Endodermal cell (in vitro differentiated cells): ENCODE data around the gene ATF7. TPM values are rescaled to one million over a fixed set of nuclear protein-coding genes. Genes with fewer than 3 reads are reported as not detected.

Experiments
- DNase-seq: peaks from one replicate; pipeline ENCODE4 v3.0.0-alpha.2; 2017
- H3K27ac ChIP-seq: 2 replicates; pipeline ENCODE4 v1.5.1; 2013; ENCODE audit warnings: mild to moderate bottlenecking, low read depth, low read length, moderate library complexity
- H3K27me3 ChIP-seq: 2 replicates; pipeline ENCODE4 v1.6.1; 2013; ENCODE audit warnings: mild to moderate bottlenecking, low read length, moderate library complexity; ENCODE audit not compliant: insufficient read depth, control insufficient read depth, poor library complexity, severe bottlenecking
- H3K36me3 ChIP-seq: 2 replicates; pipeline ENCODE4 v1.7.0; 2013; ENCODE audit warnings: mild to moderate bottlenecking, low read length, moderate library complexity; ENCODE audit not compliant: control insufficient read depth, insufficient read depth
- H3K4me1 ChIP-seq: one replicate; pipeline ENCODE4 v1.7.0; 2013; ENCODE audit warnings: low read length; ENCODE audit not compliant: control insufficient read depth, insufficient read depth
- H3K4me3 ChIP-seq: 2 replicates; pipeline ENCODE4 v1.5.1; 2013; ENCODE audit warnings: mild to moderate bottlenecking, low read length, moderate library complexity
- H3K9ac ChIP-seq: 2 replicates; pipeline ENCODE4 v1.6.1; 2013; ENCODE audit warnings: mild to moderate bottlenecking, low read length, moderate library complexity; ENCODE audit not compliant: poor library complexity, severe bottlenecking; ENCODE audit errors: extremely low read depth
- H3K9me3 ChIP-seq: 2 replicates; pipeline ENCODE4 v1.6.1; 2013; ENCODE audit warnings: mild to moderate bottlenecking, low read length, moderate library complexity; ENCODE audit not compliant: control insufficient read depth
- H3K27ac Mint-ChIP-seq: 2 replicates; pipeline ENCODE4 v1.8.0; 2020; ENCODE audit warnings: mixed read lengths
- H3K27me3 Mint-ChIP-seq: 2 replicates; pipeline ENCODE4 v1.8.0; 2021; ENCODE audit warnings: mild to moderate bottlenecking, mixed read lengths; ENCODE audit not compliant: insufficient read depth
- H3K36me3 Mint-ChIP-seq: 2 replicates; pipeline ENCODE4 v1.8.0; 2020; ENCODE audit warnings: low read depth, mixed read lengths
- H3K4me1 Mint-ChIP-seq: 2 replicates; pipeline ENCODE4 v1.8.0; 2020; ENCODE audit warnings: mixed read lengths
- H3K4me3 Mint-ChIP-seq: 2 replicates; pipeline ENCODE4 v1.8.0; 2020; ENCODE audit warnings: mild to moderate bottlenecking, moderate library complexity, mixed read lengths
- H3K9me3 Mint-ChIP-seq: 2 replicates; pipeline ENCODE4 v1.8.0; 2020; ENCODE audit warnings: mild to moderate bottlenecking, mixed read lengths
- CTCF ChIP-seq: fragments of 200-600 bp; sonication (generic); conservative IDR thresholded peaks from 2 replicates; pipeline ENCODE4 v1.5.0; 2021; ENCODE audit warnings: antibody characterized with exemption, mild to moderate bottlenecking
- WGBS, 2 experiments: methylation state at CpG; one replicate each; pipeline versions ENCODE4 v1.1.5 to v1.1.7; 2013; ENCODE audit warnings: missing lambda C conversion rate in 2 of 2, mixed read lengths in 1 of 2; ENCODE audit not compliant: insufficient coverage in 1 of 2, insufficient read length in 1 of 2; 5-methylcytosine and 5-hydroxymethylcytosine counted together
- total RNA-seq, 2 donors: library from RNA; stranded (reverse); fragmentation: NEBNext Ultra II Directional in 1 of 2; extraction: Animal tissue kit (Norgen Biotek cat#: 25700) in 1 of 2; gene quantifications; 2 replicates in 1 of 2; 3 replicates in 1 of 2; pipeline ENCODE4 v1.2.1, GENCODE V29; 2021

The ATF7 gene
- total RNA-seq, 2 donors from 2014 or later: 29.0 to 36.6 TPM

GRCh38 chr12:53543539-53543938 lies 82.6 kb downstream of the ATF7 start:
- 59 to 100% methylated on average over 1 to 5 of the region's 5 CpGs for WGBS, 2 experiments
- no peak overlapping the region for H3K4me3 ChIP-seq
- no peak overlapping the region for H3K4me3 Mint-ChIP-seq

GRCh38 chr12:53539526-53539925 lies 86.7 kb downstream of the ATF7 start:
- H3K27ac ChIP-seq: no peak overlapping the region
- no peaks in the 10 kb centered on the region for H3K27me3 ChIP-seq
- Mint-ChIP-seq H3K27ac (no peak overlapping the region), H3K27me3 (no peaks in the 10 kb centered on the region), H3K4me3 (no peak overlapping the region), H3K4me1 (peaks cover 13% of the 10 kb centered on the region), H3K9me3 (no peaks in the 10 kb centered on the region), H3K36me3 (peaks cover 43% of the 10 kb centered on the region)
- no peaks in the 10 kb centered on the region for H3K4me1 ChIP-seq
- WGBS, 2 experiments: 95 to 99% methylated on average over 3 of the region's 3 CpGs
- H3K4me3 ChIP-seq: no peak overlapping the region
- TF ChIP-seq CTCF: no peak
- no peak for DNase-seq
- H3K36me3 ChIP-seq: peaks cover 58% of the 10 kb centered on the region
- H3K9ac ChIP-seq: no peak overlapping the region
- H3K9me3 ChIP-seq: no peaks in the 10 kb centered on the region

More at GRCh38 chr12:53543539-53543938, 82.6 kb downstream of the ATF7 start:
- peak overlapping the region; percentile 57 for H3K27ac Mint-ChIP-seq
- DNase-seq: peak; percentile 84
- H3K27me3 Mint-ChIP-seq: no peaks in the 10 kb centered on the region
- H3K36me3 Mint-ChIP-seq: peaks cover 34% of the 10 kb centered on the region
- Histone ChIP-seq H3K4me1 (no peaks in the 10 kb centered on the region), H3K9me3 (no peaks in the 10 kb centered on the region), H3K36me3 (peaks cover 39% of the 10 kb centered on the region), H3K27me3 (no peaks in the 10 kb centered on the region), H3K27ac (no peak overlapping the region), H3K9ac (no peak overlapping the region)
- peak; percentile 97 for TF ChIP-seq CTCF
- H3K4me1 Mint-ChIP-seq: peaks cover 8% of the 10 kb centered on the region
- H3K9me3 Mint-ChIP-seq: no peaks in the 10 kb centered on the region

- H3K36me3 ChIP-seq: peaks cover 67% of the 10 kb centered on the region
- H3K9me3 Mint-ChIP-seq: no peaks in the 10 kb centered on the region
- TF ChIP-seq CTCF: no peak
- no peaks in the 10 kb centered on the region for H3K9me3 ChIP-seq
- H3K27me3 ChIP-seq: no peaks in the 10 kb centered on the region
- H3K36me3 Mint-ChIP-seq: peaks cover 51% of the 10 kb centered on the region
- no peak overlapping the region for H3K27ac ChIP-seq
- H3K4me3 ChIP-seq: no peak overlapping the region
- H3K4me1 Mint-ChIP-seq: peaks cover 9% of the 10 kb centered on the region
- 58 to 63% methylated on average over 1 of the region's 1 CpG for WGBS, 2 experiments
- DNase-seq: peak; percentile 58
- no peak overlapping the region for H3K4me3 Mint-ChIP-seq
- no peak overlapping the region for H3K9ac ChIP-seq
- peak overlapping the region; percentile 78 for H3K27ac Mint-ChIP-seq
- H3K4me1 ChIP-seq: no peaks in the 10 kb centered on the region
- no peaks in the 10 kb centered on the region for H3K27me3 Mint-ChIP-seq
These were observed 87.9 kb downstream of the ATF7 start for GRCh38 chr12:53538209-53538689.
